ENCODE results near the gene OXSR1. TPM values are rescaled to one million over a fixed set of nuclear protein-coding genes. Genes with fewer than 3 reads are reported as not detected.

The OXSR1 gene
- total and polyA plus RNA-seq, 2 of the 13 experiments (the other 11 are each of a cell fraction or from before 2014, with no cell fraction given), result 27.4 to 32.6 TPM

DNA sequence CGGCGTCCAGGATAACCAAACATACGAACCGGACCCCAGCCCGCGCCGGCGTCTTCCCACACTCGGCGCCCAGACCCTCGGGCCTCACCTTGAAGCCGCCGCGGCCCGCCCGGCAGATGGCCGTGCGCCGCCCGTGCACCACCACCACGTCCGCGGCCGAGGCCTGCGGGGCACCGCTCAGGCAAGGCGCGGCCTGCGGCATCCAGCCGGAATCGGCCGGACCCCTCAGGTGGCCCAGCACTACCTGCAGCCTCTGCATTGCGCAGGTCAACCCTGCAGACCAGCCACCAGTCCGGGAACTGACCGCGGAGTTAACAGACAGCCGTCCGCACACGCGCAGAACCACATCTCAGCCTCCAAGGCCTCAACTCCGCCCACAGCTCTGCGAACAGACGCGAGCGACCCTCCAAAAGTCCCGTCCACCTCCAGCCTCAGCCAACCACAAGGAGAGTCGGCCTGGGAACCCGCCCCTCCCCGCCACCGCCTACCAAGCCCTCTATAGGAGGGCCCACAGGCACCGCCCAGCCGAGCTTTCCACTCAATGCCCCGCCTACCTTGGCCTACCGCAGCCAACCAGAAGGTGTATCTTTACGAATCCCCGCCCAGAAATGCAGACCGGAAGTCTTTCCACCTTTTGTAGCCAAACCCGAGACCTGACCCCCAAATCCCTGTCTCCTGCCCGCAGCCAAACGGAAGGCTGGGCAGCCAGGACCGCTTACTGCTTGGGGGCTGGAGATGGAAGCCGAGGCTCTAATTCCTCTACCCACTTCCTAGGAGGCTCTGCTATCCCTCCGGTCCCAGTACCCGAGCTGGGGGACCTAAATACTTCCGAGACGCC is 28.3 kb upstream of the OXSR1 start, which contains the start of gene ACAA1 (continued):
- TF ChIP-seq STAT6 (CRISPR knock-in tag; IDR thresholded peaks at IDR 0.05; ENCODE audit: borderline replicate concordance), result peak; percentile 46; the same call in 1 of the 2 replicates
- no peak for TF ChIP-seq ZNF318 (CRISPR knock-in tag; IDR thresholded peaks at IDR 0.05)
- no peak for TF ChIP-seq PHF5A (CRISPR knock-in tag; IDR thresholded peaks at IDR 0.05; ENCODE audit: low read depth, unreplicated experiment)
- peak; percentile 68 for TF ChIP-seq ZNF547 (CRISPR knock-in tag; IDR thresholded peaks at IDR 0.05)
- peak; percentile 86; the same call in 1 of the 2 replicates for TF ChIP-seq ZNF431 (CRISPR knock-in tag; IDR thresholded peaks at IDR 0.05; ENCODE audit: borderline replicate concordance, low read depth)
- TF ChIP-seq FOXK1 (CRISPR knock-in tag; IDR thresholded peaks at IDR 0.05; ENCODE audit: borderline replicate concordance, low read depth), result 0 out of 2 replicates have a peak, but pooled peaks have one; percentile 11
- no peak; the same call in 1 of the 2 replicates for TF ChIP-seq ZNF772 (CRISPR knock-in tag; IDR thresholded peaks at IDR 0.05)
- TF ChIP-seq RFXAP (CRISPR knock-in tag; IDR thresholded peaks at IDR 0.05; ENCODE audit: borderline replicate concordance), result no peak
- TF ChIP-seq, protein P1, sequence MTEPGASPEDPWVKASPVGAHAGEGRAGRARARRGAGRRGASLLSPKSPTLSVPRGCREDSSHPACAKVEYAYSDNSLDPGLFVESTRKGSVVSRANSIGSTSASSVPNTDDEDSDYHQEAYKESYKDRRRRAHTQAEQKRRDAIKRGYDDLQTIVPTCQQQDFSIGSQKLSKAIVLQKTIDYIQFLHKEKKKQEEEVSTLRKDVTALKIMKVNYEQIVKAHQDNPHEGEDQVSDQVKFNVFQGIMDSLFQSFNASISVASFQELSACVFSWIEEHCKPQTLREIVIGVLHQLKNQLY (CRISPR knock-in tag; IDR thresholded peaks at IDR 0.05), result no peak
- TF ChIP-seq, protein P2, sequence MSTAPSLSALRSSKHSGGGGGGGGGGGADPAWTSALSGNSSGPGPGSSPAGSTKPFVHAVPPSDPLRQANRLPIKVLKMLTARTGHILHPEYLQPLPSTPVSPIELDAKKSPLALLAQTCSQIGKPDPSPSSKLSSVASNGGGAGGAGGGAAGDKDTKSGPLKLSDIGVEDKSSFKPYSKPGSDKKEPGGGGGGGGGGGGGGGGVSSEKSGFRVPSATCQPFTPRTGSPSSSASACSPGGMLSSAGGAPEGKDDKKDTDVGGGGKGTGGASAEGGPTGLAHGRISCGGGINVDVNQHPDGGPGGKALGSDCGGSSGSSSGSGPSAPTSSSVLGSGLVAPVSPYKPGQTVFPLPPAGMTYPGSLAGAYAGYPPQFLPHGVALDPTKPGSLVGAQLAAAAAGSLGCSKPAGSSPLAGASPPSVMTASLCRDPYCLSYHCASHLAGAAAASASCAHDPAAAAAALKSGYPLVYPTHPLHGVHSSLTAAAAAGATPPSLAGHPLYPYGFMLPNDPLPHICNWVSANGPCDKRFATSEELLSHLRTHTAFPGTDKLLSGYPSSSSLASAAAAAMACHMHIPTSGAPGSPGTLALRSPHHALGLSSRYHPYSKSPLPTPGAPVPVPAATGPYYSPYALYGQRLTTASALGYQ (CRISPR knock-in tag; IDR thresholded peaks at IDR 0.05), result no peak
- peak; percentile 73; the same call in 1 of the 2 replicates for TF ChIP-seq KDM5B (CRISPR knock-in tag; IDR thresholded peaks at IDR 0.05; ENCODE audit: borderline replicate concordance)
- no peak for TF ChIP-seq SNAPC2 (CRISPR knock-in tag; IDR thresholded peaks at IDR 0.05)
- no peak for TF ChIP-seq TCF7L2 (IDR thresholded peaks at IDR 0.05; ENCODE audit: low read depth, low read length)
- peak; percentile 90; the same call in 1 of the 2 replicates for TF ChIP-seq ZNF773 (CRISPR knock-in tag; IDR thresholded peaks at IDR 0.05; ENCODE audit: borderline replicate concordance)
